GM23248 (cell line): ENCODE data around the gene LRCH2. TPM values are rescaled to one million over a fixed set of nuclear protein-coding genes. Genes with fewer than 3 reads are reported as not detected.
"Not testable (repeated sequence)": the region's sequence is repeated elsewhere in the genome, so short reads cannot be mapped to it uniquely, and the experiment has no call there.

Source experiments
- DNase-seq: peaks from one replicate; pipeline ENCODE4 v3.0.0-alpha.2; 2015
- H2AFZ ChIP-seq: fragments of 200-600 bp; sonication (generic); 2 replicates; pipeline ENCODE4 v1.6.1; 2016; ENCODE audit warnings: antibody characterized with exemption
- H3F3A ChIP-seq: fragments of 200-600 bp; sonication (generic); 2 replicates; pipeline ENCODE4 v1.6.1; 2016; ENCODE audit warnings: mild to moderate bottlenecking, antibody characterized with exemption, mixed run types; ENCODE audit not compliant: insufficient read depth
- H3K27ac ChIP-seq: fragments of 200-600 bp; sonication (generic); 2 replicates; pipeline ENCODE4 v1.5.1; 2016; ENCODE audit warnings: mild to moderate bottlenecking
- H3K27me3 ChIP-seq: fragments of 200-600 bp; sonication (generic); replicated peaks from 2 replicates; pipeline ENCODE4 v1.6.1; 2016; ENCODE audit warnings: mild to moderate bottlenecking; ENCODE audit not compliant: insufficient read depth
- H3K36me3 ChIP-seq: fragments of 200-600 bp; sonication (generic); 2 replicates; pipeline ENCODE4 v1.6.1; 2016; ENCODE audit warnings: low read depth, mild to moderate bottlenecking
- H3K4me1 ChIP-seq: fragments of 200-600 bp; sonication (generic); 2 replicates; pipeline ENCODE4 v1.6.1; 2016; ENCODE audit warnings: mild to moderate bottlenecking; ENCODE audit not compliant: insufficient read depth
- H3K4me2 ChIP-seq: fragments of 200-600 bp; sonication (generic); one replicate; pipeline ENCODE4 v1.6.1; 2016; ENCODE audit warnings: mild to moderate bottlenecking; ENCODE audit not compliant: unreplicated experiment
- H3K4me3 ChIP-seq: fragments of 200-600 bp; sonication (generic); 2 replicates; pipeline ENCODE4 v1.5.1; 2016; ENCODE audit warnings: mild to moderate bottlenecking
- H3K79me2 ChIP-seq: fragments of 200-600 bp; sonication (generic); 2 replicates; pipeline ENCODE4 v1.6.1; 2016; ENCODE audit warnings: mild to moderate bottlenecking; ENCODE audit not compliant: insufficient read depth
- H3K9ac ChIP-seq: fragments of 200-600 bp; sonication (generic); 2 replicates; pipeline ENCODE4 v1.6.1; 2016; ENCODE audit warnings: mild to moderate bottlenecking
- H3K9me2 ChIP-seq: fragments of 200-600 bp; sonication (generic); 2 replicates; pipeline ENCODE4 v1.6.1; 2016; ENCODE audit warnings: mixed run types, mild to moderate bottlenecking, moderate library complexity; ENCODE audit not compliant: insufficient read depth
- H3K9me3 ChIP-seq: fragments of 200-600 bp; sonication (generic); one replicate; pipeline ENCODE4 v1.6.1; 2017; ENCODE audit warnings: low read depth
- H4K20me1 ChIP-seq: fragments of 200-600 bp; sonication (generic); 2 replicates; pipeline ENCODE4 v1.6.0; 2016; ENCODE audit not compliant: insufficient read depth
- EZH2 ChIP-seq: fragments of 200-600 bp; sonication (generic); IDR thresholded peaks from 2 replicates; pipeline ENCODE4 v1.6.1; 2018; ENCODE audit warnings: antibody characterized with exemption, mild to moderate bottlenecking; ENCODE audit not compliant: insufficient read depth, poor library complexity, severe bottlenecking
- EZH2phosphoT487 ChIP-seq: fragments of 200-600 bp; sonication (generic); IDR thresholded peaks from 2 replicates; pipeline ENCODE4 v1.6.1; 2018; ENCODE audit warnings: antibody characterized with exemption, moderate library complexity, mild to moderate bottlenecking, low read depth; ENCODE audit not compliant: insufficient read depth
- WGBS, 2 experiments: methylation state at CpG; one replicate each; pipeline ENCODE4 v1.1.6; 2015 to 2017; ENCODE audit warnings: low lambda C conversion rate in 2 of 2, low coverage in 1 of 2; ENCODE audit errors: missing lambda C conversion rate in 2 of 2; 5-methylcytosine and 5-hydroxymethylcytosine counted together
- in situ Hi-C: fragments of 300-500 bp; cut with MboI; formaldehyde crosslinking; loops from 2 replicates; pipeline ENCODE4 v1.15.0; 2020
- polyA plus RNA-seq: library from polyadenylated mRNA; unstranded; fragments of >200 nt; fragmentation: Nextera tagmentation; extraction: Ambion mirVana; gene quantifications from 2 replicates; pipeline ENCODE4 v1.2.1, GENCODE V29; 2016
- total RNA-seq: library from RNA; depleted of rRNA; stranded (reverse); fragments of >200 nt; shearing (Covaris generic); gene quantifications from 2 replicates; pipeline ENCODE4 v1.2.3, GENCODE V29; 2014

Gene LRCH2
- total and polyA plus RNA-seq, 2 experiments from 2014 or later, result 1.0 to 2.4 TPM

DNA sequence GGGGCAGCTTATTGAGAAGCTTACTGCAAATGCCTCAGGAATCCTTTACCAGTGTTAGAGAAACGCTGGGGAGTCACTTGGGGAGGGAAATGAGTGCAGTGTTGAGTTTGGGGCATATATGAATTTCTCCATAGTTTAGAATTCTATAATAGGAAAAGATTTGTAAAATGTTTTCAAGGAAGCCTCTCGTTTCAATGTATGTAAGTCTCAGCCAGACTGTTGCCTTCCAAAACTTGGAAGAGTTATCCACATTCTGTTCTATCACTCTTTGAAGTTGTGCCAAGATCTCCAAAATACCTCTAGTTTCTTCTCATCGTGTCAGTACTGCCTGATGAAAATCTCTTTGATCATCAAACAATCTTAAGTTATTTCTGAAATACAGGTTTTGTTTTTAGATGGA lies 565 bp upstream of the LRCH2 start:
- Histone ChIP-seq H4K20me1 (no peaks in the 10 kb centered on the region), H2AFZ (peak overlapping the region; percentile 78), H3K36me3 (no peaks in the 10 kb centered on the region), H3K9me2 (no peaks in the 10 kb centered on the region), H3K4me3 (peak overlapping the region; percentile 78), H3K9me3 (no peaks in the 10 kb centered on the region), H3K79me2 (no peaks in the 10 kb centered on the region), H3K4me2 (peak overlapping the region; percentile 55), H3K27me3 (no peaks in the 10 kb centered on the region), H3F3A (no peaks in the 10 kb centered on the region), H3K27ac (no peak overlapping the region), H3K4me1 (no peaks in the 10 kb centered on the region), H3K9ac (no peak overlapping the region; the same call in 1 of the 2 replicates)
- in situ Hi-C loops, result no loop called here
- no peak for DNase-seq
- 0 to 9% methylated on average over 3 of the region's 3 CpGs for WGBS, 2 experiments
- TF ChIP-seq EZH2phosphoT487, result no peak
- no peak for TF ChIP-seq EZH2

DNA sequence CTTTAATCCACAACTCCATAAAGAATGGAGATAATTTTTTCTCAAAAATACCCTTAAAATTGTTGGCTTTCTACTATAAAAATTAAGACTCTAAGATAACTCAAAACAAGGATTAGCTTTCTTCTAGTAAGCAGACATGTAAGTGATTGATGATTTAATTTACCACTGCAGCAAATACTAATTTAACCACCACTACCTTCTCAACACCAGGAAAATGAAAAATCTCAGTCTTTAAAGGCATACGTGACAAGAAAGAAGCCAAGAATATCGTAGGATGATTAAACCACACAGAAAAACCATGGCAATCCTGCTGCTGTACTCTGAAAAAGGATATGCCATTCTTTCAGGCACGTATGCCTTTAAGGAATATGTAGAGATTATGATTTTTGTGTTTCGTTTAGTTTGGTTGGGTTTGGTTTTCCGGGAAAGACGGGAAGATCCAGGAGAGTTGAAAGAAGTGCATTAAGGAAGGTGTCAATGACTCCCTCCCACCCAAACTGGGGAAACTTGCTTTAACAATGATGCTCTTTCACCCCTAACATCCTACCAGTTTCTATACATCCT lies 881 bp downstream of the LRCH2 start:
- H3K36me3 ChIP-seq, result no peaks in the 10 kb centered on the region
- TF ChIP-seq EZH2phosphoT487 (no peak), EZH2 (no peak)
- no peaks in the 10 kb centered on the region for H3F3A ChIP-seq
- in situ Hi-C loops, result no loop called here
- no peaks in the 10 kb centered on the region for H3K27me3 ChIP-seq
- H3K27ac ChIP-seq, result no peak overlapping the region
- peak overlapping the region; percentile 78 for H2AFZ ChIP-seq
- H3K9me2 ChIP-seq, result no peaks in the 10 kb centered on the region
- no peaks in the 10 kb centered on the region for H4K20me1 ChIP-seq
- no peaks in the 10 kb centered on the region for H3K9me3 ChIP-seq
- H3K4me1 ChIP-seq, result no peaks in the 10 kb centered on the region
- 2 to 6% methylated on average over 6 of the region's 6 CpGs for WGBS, 2 experiments
- peak overlapping the region; percentile 55 for H3K4me2 ChIP-seq
- peak; percentile 24 for DNase-seq
- H3K79me2 ChIP-seq, result no peaks in the 10 kb centered on the region
- peak overlapping the region; percentile 51 for H3K9ac ChIP-seq
- H3K4me3 ChIP-seq, result peak overlapping the region; percentile 78

DNA sequence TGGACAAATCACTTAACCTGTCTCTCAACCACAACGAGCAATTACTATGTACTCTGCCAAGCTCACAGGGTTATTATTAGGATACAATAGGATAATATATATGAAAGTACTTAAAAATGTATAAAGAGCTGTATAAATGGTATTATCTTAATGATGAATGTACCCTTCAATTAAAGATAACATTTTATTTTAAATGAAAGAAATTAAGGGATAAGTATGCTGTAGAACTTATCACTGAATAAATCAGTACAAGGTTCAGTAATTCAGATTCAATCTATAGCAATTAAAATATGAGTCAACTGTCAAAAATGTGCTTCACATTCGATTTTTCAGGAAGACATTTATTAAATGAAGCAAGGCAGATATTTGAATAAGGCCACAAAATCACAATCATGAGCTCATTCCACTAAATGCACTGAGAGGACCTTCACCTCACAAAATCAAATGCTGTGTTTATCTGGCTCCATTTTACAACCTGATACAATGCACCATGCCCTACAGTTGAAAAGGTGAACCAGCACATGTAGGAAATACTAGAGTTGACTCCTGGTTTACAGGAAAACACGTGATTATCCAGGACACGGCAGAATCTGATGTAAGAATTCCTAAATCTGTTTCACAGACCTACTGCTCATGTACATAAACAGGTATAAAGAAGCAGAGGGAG lies 4.4 kb downstream of the LRCH2 start:
- TF ChIP-seq EZH2phosphoT487 (no peak), EZH2 (no peak)
- in situ Hi-C loops, result no loop called here
- Histone ChIP-seq H3K27me3 (no peaks in the 10 kb centered on the region), H4K20me1 (no peaks in the 10 kb centered on the region), H3K9me3 (no peaks in the 10 kb centered on the region), H3K9me2 (no peaks in the 10 kb centered on the region), H3K36me3 (no peaks in the 10 kb centered on the region), H3K4me1 (no peaks in the 10 kb centered on the region), H3K27ac (no peak overlapping the region), H3K4me2 (no peak overlapping the region), H3K9ac (no peak overlapping the region), H2AFZ (no peak overlapping the region), H3K79me2 (no peaks in the 10 kb centered on the region), H3F3A (no peaks in the 10 kb centered on the region), H3K4me3 (no peak overlapping the region)
- no peak for DNase-seq
- WGBS, 2 experiments, result 29 to 35% methylated on average over 4 of the region's 4 CpGs

DNA sequence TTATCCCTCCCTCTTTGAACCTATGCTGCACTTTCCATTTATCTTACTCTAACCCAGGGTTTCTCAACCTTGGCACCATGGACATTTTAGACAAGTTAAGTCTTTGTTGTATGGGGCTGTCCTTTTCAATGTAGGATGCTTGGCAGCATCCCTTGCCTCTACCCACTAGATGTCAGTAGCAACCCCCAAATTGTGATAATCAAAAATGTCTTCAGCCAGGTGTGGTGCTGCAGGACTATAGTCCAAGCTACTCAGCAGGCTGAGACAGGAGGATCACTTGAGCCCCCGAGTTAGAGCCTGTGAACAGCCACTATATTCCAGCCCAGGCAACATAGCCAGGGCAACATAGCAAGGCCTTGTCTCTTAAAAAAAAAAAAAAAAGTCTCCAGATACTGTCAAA lies 7.0 kb downstream of the LRCH2 start:
- Histone ChIP-seq H3K36me3 (no peaks in the 10 kb centered on the region), H3K27me3 (no peaks in the 10 kb centered on the region), H3K4me2 (no peak overlapping the region), H4K20me1 (no peaks in the 10 kb centered on the region), H2AFZ (no peak overlapping the region), H3K4me1 (no peaks in the 10 kb centered on the region), H3K9ac (no peak overlapping the region), H3K27ac (no peak overlapping the region), H3K9me3 (no peaks in the 10 kb centered on the region), H3F3A (no peaks in the 10 kb centered on the region), H3K9me2 (no peaks in the 10 kb centered on the region), H3K4me3 (no peak overlapping the region), H3K79me2 (no peaks in the 10 kb centered on the region)
- in situ Hi-C loops, result no loop called here
- WGBS, 2 experiments, result 0% methylated on average over 1 of the region's 1 CpG
- peak; percentile 23 for DNase-seq
- TF ChIP-seq EZH2phosphoT487 (no peak), EZH2 (no peak)

DNA sequence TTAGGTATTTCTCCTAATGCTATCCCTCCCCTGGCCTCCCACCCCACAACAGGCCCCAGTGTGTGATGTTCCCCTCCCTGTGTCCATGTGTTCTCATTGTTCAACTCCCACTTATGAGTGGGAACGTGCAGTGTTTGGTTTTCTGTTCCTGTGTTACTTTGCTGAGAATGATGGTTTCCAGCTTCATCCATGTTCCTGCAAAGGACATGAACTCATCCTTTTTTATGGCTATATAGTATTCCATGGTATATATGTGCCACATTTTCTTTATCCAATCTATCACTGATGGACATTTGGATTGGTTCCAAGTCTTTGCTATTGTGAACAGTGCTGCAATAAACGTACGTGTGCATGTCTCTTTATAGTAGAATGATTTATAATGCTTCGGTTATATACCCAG lies 16.6 kb downstream of the LRCH2 start:
- H3K4me3 ChIP-seq, result not testable (repeated sequence)

More for the DNA sequence above, 16.6 kb downstream of the LRCH2 start:
- H3K36me3 ChIP-seq, H4K20me1 ChIP-seq, H3F3A ChIP-seq, H3K9me2 ChIP-seq, H3K4me1 ChIP-seq, H3K27me3 ChIP-seq, H3K9me3 ChIP-seq, DNase-seq, H3K79me2 ChIP-seq, in situ Hi-C loops, H3K4me2 ChIP-seq, H3K27ac ChIP-seq, H2AFZ ChIP-seq, H3K9ac ChIP-seq: not testable (repeated sequence)
- 90 to 93% methylated on average over 3 to 4 of the region's 4 CpGs for WGBS, 2 experiments
